Measurements from ENCODE around the gene NRG4.

DNA sequence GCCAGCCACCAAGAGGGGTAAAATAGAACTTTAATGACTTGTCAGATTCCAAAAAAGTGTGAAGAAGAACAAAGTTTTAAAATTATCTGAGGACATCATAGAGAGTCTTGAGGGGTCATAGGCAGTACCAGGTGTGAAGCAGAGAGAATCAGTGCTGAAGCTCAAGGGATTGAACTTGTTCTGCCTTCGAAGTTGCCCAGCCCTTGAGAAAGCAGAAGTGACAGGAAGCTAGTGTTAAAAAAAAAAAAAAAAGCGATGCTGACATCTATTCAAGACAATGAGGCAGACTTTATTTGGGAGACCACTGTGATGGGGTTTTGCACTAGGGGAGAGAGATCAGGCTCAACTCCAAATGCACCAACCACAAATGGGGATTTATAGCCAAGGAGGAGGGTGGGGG lies 86.8 kb downstream of the NRG4 start:
- TF ChIP-seq, protein P1, sequence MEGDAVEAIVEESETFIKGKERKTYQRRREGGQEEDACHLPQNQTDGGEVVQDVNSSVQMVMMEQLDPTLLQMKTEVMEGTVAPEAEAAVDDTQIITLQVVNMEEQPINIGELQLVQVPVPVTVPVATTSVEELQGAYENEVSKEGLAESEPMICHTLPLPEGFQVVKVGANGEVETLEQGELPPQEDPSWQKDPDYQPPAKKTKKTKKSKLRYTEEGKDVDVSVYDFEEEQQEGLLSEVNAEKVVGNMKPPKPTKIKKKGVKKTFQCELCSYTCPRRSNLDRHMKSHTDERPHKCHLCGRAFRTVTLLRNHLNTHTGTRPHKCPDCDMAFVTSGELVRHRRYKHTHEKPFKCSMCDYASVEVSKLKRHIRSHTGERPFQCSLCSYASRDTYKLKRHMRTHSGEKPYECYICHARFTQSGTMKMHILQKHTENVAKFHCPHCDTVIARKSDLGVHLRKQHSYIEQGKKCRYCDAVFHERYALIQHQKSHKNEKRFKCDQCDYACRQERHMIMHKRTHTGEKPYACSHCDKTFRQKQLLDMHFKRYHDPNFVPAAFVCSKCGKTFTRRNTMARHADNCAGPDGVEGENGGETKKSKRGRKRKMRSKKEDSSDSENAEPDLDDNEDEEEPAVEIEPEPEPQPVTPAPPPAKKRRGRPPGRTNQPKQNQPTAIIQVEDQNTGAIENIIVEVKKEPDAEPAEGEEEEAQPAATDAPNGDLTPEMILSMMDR (IDR thresholded peaks at IDR 0.05) = no peak
- TF ChIP-seq POLR2AphosphoS5 (IDR thresholded peaks at IDR 0.05) = no peak
- no peak for TF ChIP-seq POLR2A (IDR thresholded peaks at IDR 0.05)

Measured in upper lobe of left lung (tissue), 4 donors.